Activated CD4-positive, alpha-beta T cell treated with anti-CD3 and anti-CD28 coated beads, Interleukin-2, amount 10 ng/mL, durations not matched to agents 24 days and 14 days (primary cell): ENCODE results near the gene HAS3. TPM values are rescaled to one million over a fixed set of nuclear protein-coding genes. Genes with fewer than 3 reads are reported as not detected.
"Not testable (repeated sequence)": the region's sequence is repeated elsewhere in the genome, so short reads cannot be mapped to it uniquely, and the experiment has no call there.

ENCODE experiments used
- DNase-seq: peaks from one replicate; pipeline ENCODE4 v3.0.0; 2022
- H3K27ac Mint-ChIP-seq: one replicate; pipeline ENCODE4 v1.8.0; 2022; ENCODE audit warnings: mild to moderate bottlenecking, mixed read lengths
- H3K27me3 Mint-ChIP-seq: one replicate; pipeline ENCODE4 v1.8.0; 2022; ENCODE audit warnings: mixed read lengths
- H3K36me3 Mint-ChIP-seq: one replicate; pipeline ENCODE4 v1.8.0; 2022; ENCODE audit warnings: low read depth, mild to moderate bottlenecking, mixed read lengths
- H3K4me1 Mint-ChIP-seq: one replicate; pipeline ENCODE4 v1.8.0; 2021; ENCODE audit warnings: mixed read lengths
- H3K4me3 Mint-ChIP-seq: one replicate; pipeline ENCODE4 v1.8.0; 2022; ENCODE audit warnings: mild to moderate bottlenecking, moderate library complexity, mixed read lengths
- H3K9me3 Mint-ChIP-seq: one replicate; pipeline ENCODE4 v1.8.0; 2021; ENCODE audit warnings: mixed read lengths
- intact Hi-C: fragments of 100-400 bp; cut with micrococcal nuclease; formaldehyde crosslinking; loops from one replicate; pipeline ENCODE4 v1.15.1; 2023
- total RNA-seq: library from RNA; stranded (reverse); gene quantifications from 2 replicates; pipeline ENCODE4 v1.2.3, GENCODE V29; 2022

Gene HAS3
- total RNA-seq, 1 donor from 2014 or later: 0.56 TPM

GRCh38 chr16:69131167-69131838, 25.9 kb downstream of the HAS3 start:
- H3K4me1 Mint-ChIP-seq: peaks cover 46% of the 10 kb centered on the region
- no peaks in the 10 kb centered on the region for H3K27me3 Mint-ChIP-seq
- H3K4me3 Mint-ChIP-seq: peak overlapping the region; percentile 90
- intact Hi-C loops: loop anchor here (5.0 kb wide), 1 partner anchor 56 kb away; the partner anchor contains the start of gene SNTB2
- DNase-seq: peak; percentile 62
- peak overlapping the region; percentile 93 for H3K27ac Mint-ChIP-seq
- no peaks in the 10 kb centered on the region for H3K9me3 Mint-ChIP-seq
- H3K36me3 Mint-ChIP-seq: peaks cover 48% of the 10 kb centered on the region

GRCh38 chr16:69131839-69132423, 26.5 kb downstream of the HAS3 start:
- Mint-ChIP-seq H3K36me3 (peaks cover 54% of the 10 kb centered on the region), H3K27ac (peak overlapping the region; percentile 93), H3K4me3 (peak overlapping the region; percentile 90), H3K27me3 (no peaks in the 10 kb centered on the region), H3K4me1 (peaks cover 47% of the 10 kb centered on the region), H3K9me3 (no peaks in the 10 kb centered on the region)
- intact Hi-C loops: loop anchor here (1.0 to 5.0 kb wide), 5 partner anchors 34 to 289 kb away; partner anchors contain the start of genes PDF, SNTB2, TANGO6 and VPS4A
- DNase-seq: peak; percentile 92

GRCh38 chr16:69132424-69133252, 27.2 kb downstream of the HAS3 start, which contains the start of the genes CHTF8 and UTP4:
CHTF8 (minus strand) TSS chr16:69132588; CDS start chr16:69121458, 11,130 bp downstream.
UTP4 (plus strand) TSS chr16:69132649; CDS start chr16:69133460, 811 bp downstream.
- peaks cover 50% of the 10 kb centered on the region for H3K4me1 Mint-ChIP-seq
- DNase-seq: peak; percentile 97
- intact Hi-C loops: loop anchor here (1.0 to 5.0 kb wide), 5 partner anchors 34 to 290 kb away; partner anchors contain the start of genes PDF, SNTB2, TANGO6 and VPS4A
- no peaks in the 10 kb centered on the region for H3K27me3 Mint-ChIP-seq
- peak within 1 kb of the TSS; percentile 93 for H3K27ac Mint-ChIP-seq
- H3K9me3 Mint-ChIP-seq: no peaks in the 10 kb centered on the region
- peaks cover 54% of the 10 kb centered on the region for H3K36me3 Mint-ChIP-seq
- peak within 1 kb of the TSS; percentile 90 for H3K4me3 Mint-ChIP-seq

- Mint-ChIP-seq H3K27me3 (no peaks in the 10 kb centered on the region), H3K36me3 (peaks cover 57% of the 10 kb centered on the region), H3K4me3 (peak overlapping the region; percentile 90), H3K27ac (peak overlapping the region; percentile 91), H3K9me3 (no peaks in the 10 kb centered on the region), H3K4me1 (peaks cover 50% of the 10 kb centered on the region)
- no peak for DNase-seq
- intact Hi-C loops: loop anchor here (2.0 to 5.0 kb wide), 2 partner anchors 54 to 291 kb away; partner anchors contain the start of genes SNTB2 and TANGO6
These were observed 28.0 kb downstream of the HAS3 start for GRCh38 chr16:69133373-69133954.

- no peak for DNase-seq
- Mint-ChIP-seq H3K36me3 (peaks cover 80% of the 10 kb centered on the region), H3K27me3 (no peaks in the 10 kb centered on the region), H3K9me3 (no peaks in the 10 kb centered on the region), H3K4me1 (peaks cover 30% of the 10 kb centered on the region), H3K27ac (no peak overlapping the region), H3K4me3 (no peak overlapping the region)
- intact Hi-C loops: no loop called here
These were observed 33.2 kb downstream of the HAS3 start for GRCh38 chr16:69138608-69139007.

GRCh38 chr16:69139464-69139863, 34.0 kb downstream of the HAS3 start:
- H3K4me3 Mint-ChIP-seq, H3K9me3 Mint-ChIP-seq, H3K27ac Mint-ChIP-seq, H3K27me3 Mint-ChIP-seq, DNase-seq, intact Hi-C loops: not testable (repeated sequence)
- Mint-ChIP-seq H3K4me1 (peaks cover 23% of the 10 kb centered on the region), H3K36me3 (peaks cover 80% of the 10 kb centered on the region)

- intact Hi-C loops: no loop called here
- Mint-ChIP-seq H3K27ac (no peak overlapping the region), H3K4me1 (peaks cover 16% of the 10 kb centered on the region), H3K9me3 (no peaks in the 10 kb centered on the region), H3K36me3 (peaks cover 80% of the 10 kb centered on the region), H3K27me3 (no peaks in the 10 kb centered on the region), H3K4me3 (no peak overlapping the region)
- DNase-seq: no peak
These were observed 35.6 kb downstream of the HAS3 start for GRCh38 chr16:69141014-69141413.

- Mint-ChIP-seq H3K4me1 (peaks cover 11% of the 10 kb centered on the region), H3K27ac (no peak overlapping the region), H3K27me3 (no peaks in the 10 kb centered on the region), H3K36me3 (peaks cover 77% of the 10 kb centered on the region), H3K9me3 (no peaks in the 10 kb centered on the region), H3K4me3 (no peak overlapping the region)
- intact Hi-C loops: no loop called here
- DNase-seq: no peak
These were observed 36.5 kb downstream of the HAS3 start for GRCh38 chr16:69141936-69142335.

GRCh38 chr16:69143116-69143515, 37.7 kb downstream of the HAS3 start:
- Mint-ChIP-seq H3K4me1 (peaks cover 6% of the 10 kb centered on the region), H3K36me3 (peaks cover 70% of the 10 kb centered on the region), H3K27ac (no peak overlapping the region), H3K27me3 (no peaks in the 10 kb centered on the region), H3K9me3 (no peaks in the 10 kb centered on the region), H3K4me3 (no peak overlapping the region)
- intact Hi-C loops: no loop called here
- no peak for DNase-seq

GRCh38 chr16:69145658-69146057, 40.2 kb downstream of the HAS3 start:
- intact Hi-C loops: no loop called here
- peaks cover 6% of the 10 kb centered on the region for H3K4me1 Mint-ChIP-seq
- DNase-seq: no peak
- H3K27me3 Mint-ChIP-seq: no peaks in the 10 kb centered on the region
- H3K9me3 Mint-ChIP-seq: no peaks in the 10 kb centered on the region
- no peak overlapping the region for H3K4me3 Mint-ChIP-seq
- H3K27ac Mint-ChIP-seq: peak overlapping the region; percentile 25
- H3K36me3 Mint-ChIP-seq: peaks cover 59% of the 10 kb centered on the region

- intact Hi-C loops: loop anchor here (1.0 kb wide), 1 partner anchor 138 kb away; no protein-coding TSS in a partner anchor
- not testable (repeated sequence) for H3K4me3 Mint-ChIP-seq, DNase-seq, H3K4me1 Mint-ChIP-seq, H3K27me3 Mint-ChIP-seq, H3K27ac Mint-ChIP-seq, H3K9me3 Mint-ChIP-seq
- peaks cover 52% of the 10 kb centered on the region for H3K36me3 Mint-ChIP-seq
These were observed 44.2 kb downstream of the HAS3 start for GRCh38 chr16:69149621-69150020.

GRCh38 chr16:69150146-69150865, 44.9 kb downstream of the HAS3 start:
- DNase-seq: peak; percentile 88
- intact Hi-C loops: loop anchor here (1.0 kb wide), 1 partner anchor 137 kb away; no protein-coding TSS in a partner anchor
- peaks cover 2% of the 10 kb centered on the region for H3K4me1 Mint-ChIP-seq
- no peaks in the 10 kb centered on the region for H3K9me3 Mint-ChIP-seq
- no peaks in the 10 kb centered on the region for H3K27me3 Mint-ChIP-seq
- H3K36me3 Mint-ChIP-seq: peaks cover 55% of the 10 kb centered on the region
- H3K4me3 Mint-ChIP-seq: no peak overlapping the region
- H3K27ac Mint-ChIP-seq: no peak overlapping the region

GRCh38 chr16:69157196-69157595, 51.7 kb downstream of the HAS3 start:
- DNase-seq: no peak
- Mint-ChIP-seq H3K4me3 (no peak overlapping the region), H3K4me1 (peaks cover 14% of the 10 kb centered on the region), H3K27me3 (no peaks in the 10 kb centered on the region), H3K36me3 (peaks cover 76% of the 10 kb centered on the region), H3K27ac (peak overlapping the region; percentile 6), H3K9me3 (no peaks in the 10 kb centered on the region)
- intact Hi-C loops: no loop called here
